SIG-M5 treated with dmso at 0.1 percent for 504 hours (cell line): ENCODE measurements around the gene NRG3.
"Not testable (repeated sequence)": the region's sequence is repeated elsewhere in the genome, so short reads cannot be mapped to it uniquely, and the experiment has no call there.

Source experiments
- DNase-seq: peaks from one replicate; lab custom pipeline; 2025; ENCODE audit not compliant: unreplicated experiment; lab: John Stamatoyannopoulos, UW

The NRG3 gene

DNA sequence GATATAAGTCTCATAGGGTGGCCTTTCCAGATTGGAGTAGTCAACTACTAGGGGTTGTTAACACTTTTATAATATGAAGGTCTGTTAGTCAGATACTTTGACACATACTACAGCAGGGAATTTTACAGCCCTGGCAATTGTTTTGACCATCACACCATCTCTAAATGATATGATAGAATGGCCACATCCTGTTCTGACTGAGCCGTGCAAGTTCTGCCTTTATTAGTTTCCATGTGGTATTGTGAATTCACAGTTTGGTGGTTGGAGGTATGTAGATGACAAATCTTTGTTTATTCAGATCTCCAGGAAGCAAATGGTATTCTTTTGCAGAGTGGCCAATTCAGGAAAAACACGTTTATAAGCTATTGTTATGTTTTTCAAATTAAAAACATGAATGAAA is 83.0 kb downstream of the NRG3 start:
- no peak for DNase-seq

DNA sequence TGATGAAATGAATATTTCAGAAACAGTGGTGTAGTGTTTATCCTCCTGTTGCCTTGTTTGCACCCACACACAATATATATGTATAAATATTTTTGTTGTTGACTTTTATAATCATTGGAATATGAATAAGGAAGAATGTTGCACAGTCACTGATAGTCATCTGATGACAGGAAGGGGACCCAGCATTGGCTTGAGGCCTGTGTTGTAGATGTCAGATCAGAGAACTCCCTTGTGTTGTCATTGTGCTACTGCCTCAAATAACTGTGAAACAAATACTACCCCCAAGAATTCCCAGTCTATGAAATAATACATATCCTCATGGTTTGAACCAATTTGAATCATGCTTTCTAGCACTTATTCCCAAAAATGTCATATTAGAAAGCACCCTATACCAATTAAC is 84.0 kb downstream of the NRG3 start:
- DNase-seq, result no peak

DNA sequence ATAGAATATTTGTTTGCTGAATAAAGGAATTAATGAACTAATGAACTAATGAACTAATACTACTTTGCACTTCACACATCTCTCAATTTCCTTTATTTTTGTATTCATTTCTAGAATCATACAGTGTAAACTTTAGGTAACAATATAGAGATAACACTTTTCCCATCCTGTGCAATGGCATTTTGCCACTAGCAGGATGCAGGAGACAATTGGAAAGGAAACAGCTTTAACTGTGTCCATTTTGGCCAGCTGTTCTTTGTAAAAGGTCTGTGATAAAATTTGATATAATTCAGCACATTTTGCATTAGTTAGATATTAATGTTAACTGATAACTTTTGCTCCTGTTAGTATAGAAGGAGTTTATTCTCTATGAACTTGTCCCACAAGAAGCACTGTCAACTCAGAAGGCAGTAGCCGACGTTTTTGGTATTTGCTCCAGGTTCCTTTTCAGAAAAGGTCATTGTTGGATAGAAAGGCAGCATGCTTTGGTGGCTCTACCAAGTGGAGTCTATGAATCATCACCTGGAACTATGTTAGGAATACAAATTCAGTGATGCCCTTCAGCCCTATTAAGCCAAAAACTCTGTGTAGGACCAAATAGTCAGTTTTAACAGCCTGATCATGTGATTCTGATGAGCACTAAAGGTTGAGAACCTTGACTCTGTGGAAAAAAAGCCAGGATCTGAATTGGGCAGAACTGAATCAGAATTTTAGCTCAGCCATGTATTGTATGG is 86.6 kb downstream of the NRG3 start:
- DNase-seq, result no peak

DNA sequence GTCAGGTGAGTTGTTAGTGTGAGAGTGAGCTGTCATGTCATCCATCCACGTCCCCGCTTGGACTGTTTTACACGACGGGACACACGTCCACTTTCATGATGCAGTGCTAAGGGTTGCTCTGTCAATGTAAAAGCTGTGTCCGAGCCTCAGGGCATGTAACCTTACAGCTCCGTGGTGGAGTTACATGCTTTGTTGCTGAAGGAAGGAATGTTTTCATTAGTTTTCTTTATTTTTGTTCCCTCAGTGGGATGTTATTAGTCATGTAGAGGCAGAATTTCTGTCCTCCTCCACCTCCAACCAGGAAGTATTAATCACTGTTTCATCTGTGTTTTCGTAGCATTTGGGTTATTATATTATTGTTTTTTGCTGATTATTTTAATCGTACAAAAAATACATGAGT is 88.6 kb downstream of the NRG3 start:
- DNase-seq, result no peak

DNA sequence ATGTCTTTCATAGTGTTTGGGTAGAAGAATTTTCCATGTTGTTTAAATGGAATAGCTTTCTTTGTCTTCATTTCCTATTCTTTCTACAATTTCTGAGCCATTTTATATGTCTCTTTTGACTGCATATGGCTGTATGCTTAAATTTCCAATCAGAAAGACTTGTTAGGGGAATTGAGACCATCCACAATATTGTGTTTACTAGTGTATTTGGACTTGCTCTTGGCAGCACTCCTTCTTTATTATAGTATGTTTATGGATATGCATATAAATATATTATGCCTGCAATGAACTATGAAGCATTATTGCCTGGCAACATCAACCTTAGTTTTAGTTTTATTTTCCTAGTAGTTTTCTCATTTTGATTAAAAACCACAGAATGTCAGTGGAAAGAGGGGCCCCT is 92.7 kb downstream of the NRG3 start:
- no peak for DNase-seq

DNA sequence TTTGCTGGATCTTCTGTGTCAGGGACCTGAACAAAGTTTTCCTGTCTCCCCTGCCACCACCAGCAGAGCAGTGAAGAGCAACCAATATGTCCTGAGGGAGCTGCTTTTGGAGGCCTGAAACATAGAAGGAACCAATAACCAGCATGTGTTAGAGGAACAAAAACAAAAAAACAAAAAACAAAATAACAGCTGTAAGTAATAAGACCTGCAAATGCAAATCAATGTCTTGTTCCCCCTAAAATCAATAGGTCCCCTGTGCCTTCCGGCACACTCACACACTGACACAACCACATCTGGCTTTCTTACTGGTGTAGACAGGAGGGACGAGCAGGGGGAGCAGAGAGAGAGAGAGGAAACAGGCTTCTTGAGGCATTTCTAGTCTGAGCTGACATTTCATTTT is 94.1 kb downstream of the NRG3 start:
- DNase-seq, result no peak

DNA sequence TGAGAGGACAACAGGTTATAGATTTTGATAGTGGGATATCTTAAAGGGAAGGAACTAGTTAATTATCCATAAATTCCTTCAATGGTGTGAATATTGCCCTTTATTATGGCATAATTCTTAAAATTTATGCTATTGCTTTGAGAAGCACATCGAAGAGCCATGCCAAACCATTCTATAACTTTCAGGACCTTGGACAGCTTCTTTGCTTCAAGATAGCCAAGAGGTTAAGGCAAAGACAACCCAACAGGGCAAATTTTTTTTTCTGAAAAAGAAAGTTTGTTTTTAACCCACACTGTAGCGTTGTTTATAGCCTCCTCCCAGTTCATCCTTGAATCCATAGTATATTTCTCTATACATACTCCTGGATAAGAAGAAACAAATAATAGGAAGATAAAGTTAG is 103.2 kb downstream of the NRG3 start:
- peak; percentile 0 for DNase-seq

DNA sequence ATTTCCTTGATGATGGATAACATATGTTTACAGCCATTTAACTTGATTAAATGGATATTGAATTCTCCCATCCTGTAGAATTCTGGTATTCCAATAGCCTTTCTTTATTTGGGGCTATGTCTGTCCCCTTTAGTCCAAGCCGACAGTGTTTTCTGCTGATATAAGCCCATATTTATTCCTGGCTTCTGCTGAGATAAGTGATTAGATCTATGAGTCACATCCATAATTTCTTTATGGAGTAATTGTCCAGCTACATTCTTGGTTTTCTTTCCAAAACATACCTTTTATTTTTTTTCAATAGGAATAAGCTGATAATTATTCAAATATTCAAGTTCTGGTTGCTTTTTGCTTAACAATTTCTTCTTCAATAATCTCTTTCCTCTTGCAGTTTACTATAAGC is 106.7 kb downstream of the NRG3 start:
- DNase-seq, result no peak

DNA sequence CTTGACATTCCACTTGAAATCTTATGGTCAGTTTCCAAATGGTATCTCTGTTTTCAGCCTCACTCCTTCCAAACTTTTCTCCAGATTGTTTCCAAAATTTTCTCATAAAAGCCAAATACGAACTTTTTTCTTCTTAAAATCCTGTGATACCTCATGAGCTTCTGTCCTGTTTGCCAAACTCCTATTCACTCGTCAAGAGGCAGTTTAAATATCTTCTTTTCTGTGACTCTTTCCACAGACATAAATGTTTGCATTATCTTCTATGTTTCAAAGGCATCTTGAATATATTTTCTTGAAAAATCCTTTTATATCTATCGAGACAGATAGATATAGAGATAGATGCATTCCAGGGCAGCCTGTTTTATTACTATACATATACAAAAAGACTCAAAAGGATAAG is 109.4 kb downstream of the NRG3 start:
- no peak for DNase-seq

DNA sequence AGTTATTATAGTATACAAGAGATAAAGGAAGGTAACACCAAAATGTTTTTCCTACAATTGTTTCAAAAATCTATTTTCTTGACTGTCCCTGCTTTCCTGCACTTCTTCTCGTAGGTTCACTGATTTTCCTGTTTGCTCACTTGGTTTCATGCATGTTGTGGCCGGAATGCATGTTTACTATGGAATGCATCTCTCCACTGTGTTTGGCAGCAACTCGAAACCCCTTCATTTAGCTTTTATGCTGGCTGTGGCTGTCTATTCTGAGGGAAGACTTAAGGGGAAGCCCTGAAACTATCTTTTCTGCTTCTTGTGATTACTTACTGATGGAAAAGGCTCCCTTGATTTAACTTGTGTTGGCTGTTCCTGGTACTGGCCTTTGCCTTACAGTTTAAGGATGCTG is 120.3 kb downstream of the NRG3 start:
- DNase-seq, result no peak

DNA sequence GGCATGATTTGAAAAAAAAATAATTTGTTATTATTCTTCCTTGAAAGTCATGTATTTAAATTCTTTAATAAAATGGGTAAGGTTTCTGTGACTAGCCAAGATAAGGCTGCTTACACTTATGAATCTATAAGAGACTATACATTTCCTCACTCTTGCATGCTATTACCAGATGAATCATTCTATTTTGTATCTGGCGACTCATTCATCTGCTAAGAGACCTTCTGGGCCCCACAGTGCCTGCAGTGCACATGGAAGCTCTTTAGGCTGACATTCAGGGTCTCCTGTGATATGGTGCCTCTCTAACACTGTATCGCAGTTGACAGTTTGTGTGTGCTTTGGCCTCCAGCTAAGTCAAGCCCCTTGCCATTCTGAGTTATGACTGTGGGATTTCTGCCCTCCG is 121.9 kb downstream of the NRG3 start:
- DNase-seq, result no peak

DNA sequence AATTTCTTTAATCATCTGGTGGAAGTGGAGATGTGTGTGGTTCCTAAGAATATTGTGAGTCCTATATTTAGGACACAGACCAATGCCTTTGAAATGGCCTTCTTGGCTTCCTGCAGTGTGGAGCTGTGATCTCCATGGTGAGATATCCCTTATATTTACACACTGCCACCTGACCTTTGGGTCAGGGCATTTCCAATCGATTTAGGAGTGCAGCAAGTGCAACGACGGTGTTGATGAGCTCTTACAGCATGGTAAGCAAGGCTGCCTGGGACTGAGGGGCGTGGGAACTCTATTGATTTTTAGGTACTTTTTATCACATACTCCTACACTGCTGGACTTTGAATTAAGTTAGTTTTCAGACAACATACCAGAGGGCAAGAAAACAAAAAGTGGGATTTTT is 146.0 kb downstream of the NRG3 start:
- no peak for DNase-seq

DNA sequence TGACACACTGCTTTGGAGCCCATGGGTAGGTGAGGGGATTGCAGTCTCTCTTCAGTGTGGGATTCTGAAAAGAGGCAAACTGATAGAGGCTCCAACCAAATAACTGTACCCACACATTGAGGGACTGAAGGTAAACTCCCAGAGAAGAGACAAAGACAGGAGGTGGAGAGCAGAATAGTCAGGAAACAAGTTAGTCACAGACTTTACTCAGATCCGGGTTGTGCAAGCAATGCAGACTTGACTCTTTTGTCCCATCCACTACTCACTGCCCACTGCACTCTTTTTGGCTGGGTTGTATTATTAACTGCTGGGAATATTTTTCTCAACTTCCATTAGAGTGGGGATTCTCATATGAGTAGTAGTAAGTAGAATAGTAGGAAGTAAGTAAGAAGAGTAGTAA is 152.7 kb downstream of the NRG3 start:
- DNase-seq, result no peak

DNA sequence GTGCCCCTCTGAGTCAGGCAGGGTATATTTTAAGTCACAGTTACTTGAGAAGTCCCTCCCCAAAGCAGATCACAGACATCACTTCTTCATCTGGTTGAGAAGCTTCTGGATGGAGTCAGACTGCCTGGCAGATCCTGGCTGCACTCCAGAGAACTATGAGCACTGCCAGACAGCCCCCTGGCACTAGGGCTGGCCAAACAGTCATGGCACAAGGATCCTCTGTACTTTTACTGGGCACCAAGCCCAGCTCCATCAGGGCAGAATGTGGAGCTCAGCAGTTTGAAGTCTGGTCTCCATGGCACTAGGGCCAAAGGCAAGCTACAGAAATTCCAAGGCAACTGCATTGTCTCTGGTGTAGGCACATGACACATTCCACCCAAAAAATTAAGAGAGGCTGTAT is 162.1 kb downstream of the NRG3 start:
- DNase-seq, result no peak

DNA sequence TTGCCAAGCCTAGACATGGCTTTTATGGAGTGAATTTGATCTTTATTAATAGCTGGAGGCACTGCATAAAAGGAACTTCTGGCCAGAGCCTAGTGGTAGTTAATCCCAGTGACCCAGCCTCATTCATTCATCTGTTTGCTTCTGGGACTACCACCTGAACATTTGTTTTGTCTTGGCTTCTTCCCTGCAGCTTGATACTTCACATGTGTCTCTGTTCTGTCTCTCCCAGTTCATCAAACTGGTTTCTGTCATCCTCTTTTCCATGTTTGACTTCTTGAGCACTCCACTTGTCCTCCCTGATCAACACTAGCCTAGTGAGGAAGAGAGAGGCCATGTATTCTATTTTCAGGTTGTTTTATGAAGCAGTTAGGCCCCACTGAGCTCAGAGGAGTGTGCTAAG is 163.6 kb downstream of the NRG3 start:
- no peak for DNase-seq

DNA sequence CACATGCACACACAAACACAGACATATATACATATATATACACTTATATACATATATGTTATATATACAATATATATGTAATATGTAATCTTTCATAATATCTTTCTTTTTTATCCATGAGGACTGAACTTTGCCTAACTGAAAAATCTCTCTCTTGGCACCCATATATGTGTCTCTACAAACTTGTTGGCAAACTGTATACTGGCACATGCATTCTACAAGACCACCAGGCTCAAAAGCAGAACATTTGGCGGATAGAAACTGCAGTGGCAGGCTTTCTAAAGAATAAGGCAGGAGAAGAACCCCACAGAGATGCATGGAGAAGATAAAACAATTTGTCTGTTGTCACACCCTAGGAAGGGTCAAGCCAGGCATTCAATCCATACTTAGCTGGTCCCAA is 165.3 kb downstream of the NRG3 start:
- no peak for DNase-seq

DNA sequence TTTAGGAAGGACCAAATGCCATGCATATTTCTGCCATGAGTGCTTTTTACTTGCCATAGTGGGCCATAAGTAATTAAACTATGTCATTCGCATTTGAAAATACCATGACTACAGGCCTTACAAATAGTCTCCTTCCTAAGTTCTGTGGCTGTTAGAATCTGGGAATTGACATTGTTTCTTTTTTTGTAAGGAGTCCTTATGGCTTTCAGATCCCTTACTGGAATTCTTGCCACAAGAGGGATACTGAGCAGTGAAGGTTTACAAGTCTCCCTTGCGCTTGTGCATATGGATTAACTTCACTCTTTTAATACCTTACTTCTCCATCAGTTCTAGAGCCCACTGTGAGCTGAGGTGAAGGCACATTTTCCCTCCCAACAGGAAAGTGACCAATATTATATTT is 166.0 kb downstream of the NRG3 start:
- DNase-seq, result no peak

DNA sequence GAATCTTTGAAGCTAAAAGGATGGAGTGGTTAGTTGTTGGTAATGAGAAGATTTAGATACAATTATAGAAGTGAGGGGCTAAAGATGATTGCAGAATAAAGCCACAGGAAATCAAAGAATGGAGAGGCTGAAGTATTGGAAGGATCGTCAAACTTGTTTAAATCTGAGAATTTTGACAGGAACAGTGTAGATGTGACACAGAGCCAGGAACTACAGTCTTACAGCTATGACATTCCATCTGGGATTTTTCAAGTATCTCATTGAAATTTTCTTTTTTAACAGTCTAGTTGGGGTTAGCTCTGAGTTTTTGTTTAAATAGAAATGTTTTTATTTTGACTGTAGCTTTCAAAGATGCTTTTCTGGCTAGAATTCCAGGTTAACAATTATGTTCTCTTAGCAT is 181.4 kb downstream of the NRG3 start:
- DNase-seq, result no peak

DNA sequence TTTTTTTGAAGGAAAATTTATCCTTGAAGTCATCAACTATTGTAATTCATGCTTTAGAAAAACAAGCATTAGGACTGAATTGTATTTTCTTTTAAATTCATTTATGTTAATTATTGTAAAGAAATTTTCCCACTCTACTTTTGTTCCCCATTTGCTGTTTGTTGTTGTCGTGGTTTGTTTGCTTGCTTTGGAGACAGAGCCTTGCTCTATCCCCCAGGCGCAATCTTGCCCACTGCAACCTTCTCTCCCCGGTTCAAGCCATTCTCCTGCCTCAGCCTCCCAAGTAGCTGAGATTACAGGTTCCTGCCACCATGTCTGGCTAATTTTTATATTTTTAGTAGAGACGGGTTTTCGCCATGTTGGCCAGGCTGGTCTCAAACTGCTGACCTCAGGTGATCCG is 192.2 kb downstream of the NRG3 start:
- not testable (repeated sequence) for DNase-seq

DNA sequence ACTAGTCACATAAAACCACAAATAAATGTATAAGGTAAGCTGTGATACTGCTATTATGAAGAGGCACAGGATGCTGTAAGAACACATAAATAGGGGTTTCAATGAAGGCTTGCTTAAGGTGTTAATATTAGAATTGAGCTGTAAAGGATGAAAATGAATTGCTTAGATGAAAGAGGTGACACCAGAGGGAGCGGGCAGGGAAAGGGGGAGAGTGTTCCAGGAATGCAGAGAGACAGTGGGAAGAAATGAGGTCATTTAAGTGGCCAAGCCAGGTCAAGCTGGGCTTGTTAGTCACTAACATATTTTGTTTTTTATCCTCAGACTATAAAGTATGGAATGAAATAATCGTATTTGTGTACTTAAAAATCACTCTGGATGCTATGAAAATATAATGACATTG is 193.5 kb downstream of the NRG3 start:
- DNase-seq, result no peak

DNA sequence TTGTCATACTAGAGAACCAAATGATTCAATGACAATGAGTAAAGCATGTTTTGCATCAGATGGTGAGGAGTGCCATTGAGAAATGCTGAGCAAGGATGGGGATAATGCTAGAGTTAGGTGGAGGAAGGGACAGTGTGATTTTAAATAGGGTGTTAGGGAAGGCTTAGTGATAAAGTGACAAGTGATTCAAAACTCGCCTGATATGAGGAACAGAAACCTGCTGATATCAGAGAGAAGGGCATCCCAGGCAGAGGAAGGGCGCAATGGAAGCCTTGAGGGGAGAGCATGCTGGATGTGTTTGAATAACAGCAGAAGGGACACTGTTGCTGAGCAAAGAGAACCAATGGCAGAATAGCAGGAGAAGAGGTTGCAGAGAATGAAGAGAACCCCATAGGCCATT is 196.2 kb downstream of the NRG3 start:
- no peak for DNase-seq

DNA sequence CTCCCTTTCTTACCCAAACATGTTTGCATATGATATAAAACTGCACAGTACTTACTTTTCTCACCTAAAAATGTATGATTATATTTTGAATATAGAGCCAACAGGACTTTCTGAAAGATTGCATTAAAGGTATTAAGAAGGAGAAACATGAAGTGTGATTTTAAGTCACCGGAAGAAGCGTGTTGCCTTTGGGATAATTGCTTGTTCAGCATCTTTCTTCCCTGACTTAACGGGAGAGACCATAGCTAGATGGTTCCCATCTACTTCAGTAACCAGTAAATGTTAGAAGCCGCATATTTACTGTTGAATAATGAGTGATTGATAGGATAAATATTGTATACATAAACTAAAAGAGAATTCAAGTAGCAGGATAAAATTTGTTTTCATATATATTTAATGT is 197.1 kb downstream of the NRG3 start:
- DNase-seq, result no peak

DNA sequence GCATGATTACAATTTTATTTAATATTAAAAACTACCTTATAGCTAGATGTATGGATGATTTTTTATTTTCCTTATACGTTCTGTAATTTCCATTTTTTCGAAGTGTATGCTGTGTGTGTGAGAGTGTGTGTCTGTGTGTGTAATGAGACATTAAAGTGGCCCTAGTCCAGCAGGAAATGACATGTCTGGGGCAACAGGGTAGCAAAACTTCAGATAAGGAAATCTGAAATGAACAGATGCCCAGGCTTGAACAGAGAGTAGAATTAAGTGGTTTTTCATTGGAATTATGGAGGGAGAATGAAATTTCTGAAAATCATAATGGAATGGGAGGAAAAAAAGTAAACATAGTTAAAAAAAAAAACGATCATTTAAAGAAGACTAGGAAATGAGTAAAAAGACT is 200.6 kb downstream of the NRG3 start:
- DNase-seq, result no peak

DNA sequence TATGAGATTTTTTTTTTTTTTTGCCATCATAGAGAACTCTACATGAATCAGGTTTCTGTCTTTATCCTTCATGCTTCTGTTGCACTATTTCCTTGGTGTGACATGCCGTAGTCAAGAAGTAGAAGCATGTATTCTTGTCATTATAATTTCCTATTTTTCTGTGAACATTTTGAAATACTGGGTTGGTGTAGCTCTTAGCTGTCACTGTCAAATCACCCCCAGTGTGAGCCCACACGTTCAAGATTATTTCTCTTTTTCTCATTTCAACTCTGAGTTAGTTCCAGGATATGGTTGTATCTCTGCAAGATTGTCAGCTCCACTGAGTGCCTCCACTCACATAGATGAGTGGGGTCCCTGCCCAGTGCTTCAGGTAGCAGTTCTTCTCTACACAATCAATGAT is 209.5 kb downstream of the NRG3 start:
- no peak for DNase-seq
